ENCODE results near the gene RNF168. TPM values are rescaled to one million over a fixed set of nuclear protein-coding genes. Genes with fewer than 3 reads are reported as not detected.
"Not testable (repeated sequence)": the region's sequence is repeated elsewhere in the genome, so short reads cannot be mapped to it uniquely, and the experiment has no call there.

The RNF168 gene
- total RNA-seq, 1 experiment from 2014 or later, result 65.5 TPM

GRCh38 chr3:196513697-196514349, 10.3 kb upstream of the RNF168 start:
- peak overlapping the region in 1 of 3 experiments; percentile 0; a peak in 1 of 7 replicates for H3K27ac Mint-ChIP-seq
- no peak overlapping the region for H3T11ph ChIP-seq (ENCODE audit: low read length)
- TF ChIP-seq CTCF (conservative IDR thresholded peaks at IDR 0.05), result no peak
- no peak overlapping the region for H4K91ac ChIP-seq (ENCODE audit: insufficient read length, low read depth, low read length)
- no peak overlapping the region for H2BK5ac ChIP-seq (ENCODE audit: insufficient read length, low read length)
- WGBS (ENCODE audit: extremely low coverage, insufficient read length, low lambda C conversion rate), result no CpG with 5 or more reads among the region's 8 CpGs
- no peak overlapping the region for H3K4me2 ChIP-seq (ENCODE audit: insufficient read depth, insufficient read length, low read length)
- H3K23me2 ChIP-seq (ENCODE audit: insufficient read length, low read depth, low read length, poor library complexity, severe bottlenecking), result no peaks in the 10 kb centered on the region
- H3K9me3 ChIP-seq (ENCODE audit: control insufficient read depth, low read depth, low read length), result peaks cover 4% of the 10 kb centered on the region
- H4K8ac ChIP-seq (replicated peaks; ENCODE audit: insufficient read length, low read depth, low read length), result no peak overlapping the region
- peaks cover 18 to 20% of the 10 kb centered on the region in 2 experiments for H3K9me3 Mint-ChIP-seq
- no peak for DNase-seq
- no peaks in the 10 kb centered on the region for H3K27me3 Mint-ChIP-seq (ENCODE audit: low read depth)
- H3K79me2 ChIP-seq (ENCODE audit: insufficient read depth, low read length), result no peaks in the 10 kb centered on the region
- no peak overlapping the region for H2BK120ac ChIP-seq (ENCODE audit: low read depth, low read length, poor library complexity, severe bottlenecking)
- no peak overlapping the region for H3K14ac ChIP-seq (ENCODE audit: insufficient read depth, low read length)
- no peak overlapping the region for H3K9ac ChIP-seq (ENCODE audit: extremely low read depth, insufficient read length, low read length)
- no peaks in the 10 kb centered on the region for H3K4me1 ChIP-seq (ENCODE audit: insufficient read depth, low read length)
- H4K20me1 ChIP-seq (ENCODE audit: control insufficient read depth, insufficient read depth, insufficient read length), result no peaks in the 10 kb centered on the region
- H2AK5ac ChIP-seq (ENCODE audit: insufficient read length, low read length), result no peak overlapping the region
- H3K18ac ChIP-seq (ENCODE audit: insufficient read length, low read depth, low read length), result no peak overlapping the region
- H4K5ac ChIP-seq (ENCODE audit: insufficient read length, low read depth, low read length), result no peak overlapping the region
- no peaks in the 10 kb centered on the region for H3K27me3 ChIP-seq (ENCODE audit: insufficient read depth, low read length)
- no peak overlapping the region for H3K23ac ChIP-seq (ENCODE audit: insufficient read length, low read depth, low read length)
- no peak overlapping the region for H2BK12ac ChIP-seq (ENCODE audit: insufficient read length, low read depth, low read length)
- H2AFZ ChIP-seq (ENCODE audit: low read length), result no peak overlapping the region
- H2BK20ac ChIP-seq (ENCODE audit: low read depth, low read length, poor library complexity, severe bottlenecking), result no peak overlapping the region
- H3K27ac ChIP-seq (ENCODE audit: insufficient read length, low read depth, low read length), result no peak overlapping the region
- H3K4ac ChIP-seq (ENCODE audit: low read depth, low read length), result no peak overlapping the region
- H3K56ac ChIP-seq (ENCODE audit: insufficient read length, low read depth, low read length), result no peak overlapping the region
- peaks cover 11 to 21% of the 10 kb centered on the region in 2 experiments for H3K4me1 Mint-ChIP-seq
- no peak overlapping the region for H3K4me3 Mint-ChIP-seq
- H3K79me1 ChIP-seq (ENCODE audit: insufficient read depth, low read depth, low read length, poor library complexity, severe bottlenecking), result no peaks in the 10 kb centered on the region
- peaks cover under 1 to 11% (median 4%) of the 10 kb centered on the region in 3 experiments; a peak in 4 of 7 replicates for H3K36me3 Mint-ChIP-seq (ENCODE audit: insufficient read depth in 1 of 3, low read depth in 3 of 3)
- H2BK15ac ChIP-seq (ENCODE audit: low read depth, low read length), result no peak overlapping the region

GRCh38 chr3:196511646-196512425, 8.3 kb upstream of the RNF168 start:
- H3K79me1 ChIP-seq (ENCODE audit: insufficient read depth, low read depth, low read length, poor library complexity, severe bottlenecking); H3K9me3 ChIP-seq (ENCODE audit: control insufficient read depth, low read depth, low read length); H3T11ph ChIP-seq (ENCODE audit: low read length); H3K9ac ChIP-seq (ENCODE audit: extremely low read depth, insufficient read length, low read length); H3K4me2 ChIP-seq (ENCODE audit: insufficient read depth, insufficient read length, low read length); H3K4me1 ChIP-seq (ENCODE audit: insufficient read depth, low read length); H4K5ac ChIP-seq (ENCODE audit: insufficient read length, low read depth, low read length); H3K27me3 Mint-ChIP-seq (ENCODE audit: low read depth); H4K91ac ChIP-seq (ENCODE audit: insufficient read length, low read depth, low read length); H4K20me1 ChIP-seq (ENCODE audit: control insufficient read depth, insufficient read depth, insufficient read length); DNase-seq; H3K4me3 Mint-ChIP-seq; H3K36me3 Mint-ChIP-seq (ENCODE audit: insufficient read depth in 1 of 3, low read depth in 3 of 3); H2BK15ac ChIP-seq (ENCODE audit: low read depth, low read length); H3K4ac ChIP-seq (ENCODE audit: low read depth, low read length); H2BK120ac ChIP-seq (ENCODE audit: low read depth, low read length, poor library complexity, severe bottlenecking); H4K8ac ChIP-seq (replicated peaks; ENCODE audit: insufficient read length, low read depth, low read length); H2BK5ac ChIP-seq (ENCODE audit: insufficient read length, low read length); H3K23me2 ChIP-seq (ENCODE audit: insufficient read length, low read depth, low read length, poor library complexity, severe bottlenecking); H3K18ac ChIP-seq (ENCODE audit: insufficient read length, low read depth, low read length); H3K14ac ChIP-seq (ENCODE audit: insufficient read depth, low read length); H3K27me3 ChIP-seq (ENCODE audit: insufficient read depth, low read length); H3K9me3 Mint-ChIP-seq; H2AK5ac ChIP-seq (ENCODE audit: insufficient read length, low read length); H3K56ac ChIP-seq (ENCODE audit: insufficient read length, low read depth, low read length); H2BK12ac ChIP-seq (ENCODE audit: insufficient read length, low read depth, low read length); H2AFZ ChIP-seq (ENCODE audit: low read length); H3K23ac ChIP-seq (ENCODE audit: insufficient read length, low read depth, low read length); H3K79me2 ChIP-seq (ENCODE audit: insufficient read depth, low read length); H3K27ac ChIP-seq (ENCODE audit: insufficient read length, low read depth, low read length); H2BK20ac ChIP-seq (ENCODE audit: low read depth, low read length, poor library complexity, severe bottlenecking): not testable (repeated sequence)
- H3K4me1 Mint-ChIP-seq, result peaks cover 2 to 12% of the 10 kb centered on the region in 2 experiments
- peak overlapping the region in 1 of 3 experiments; percentile 37; a peak in 2 of 7 replicates for H3K27ac Mint-ChIP-seq
- WGBS (ENCODE audit: extremely low coverage, insufficient read length, low lambda C conversion rate), result no CpG with 5 or more reads among the region's 15 CpGs

All from H9 (cell line).